Endometrium (tissue), 2 donors: Measurements from ENCODE around the gene SLC24A1.
"Not testable (repeated sequence)": the region's sequence is repeated elsewhere in the genome, so short reads cannot be mapped to it uniquely, and the experiment has no call there.

ENCODE experiments used
- FAIRE-seq: peaks from 2 replicates; lab custom pipeline; 2012; peaks lifted over from hg19 to GRCh38; lab: Jason Lieb, UNC
- donor health status: control.
- donor health status: control.

SLC24A1 gene

DNA sequence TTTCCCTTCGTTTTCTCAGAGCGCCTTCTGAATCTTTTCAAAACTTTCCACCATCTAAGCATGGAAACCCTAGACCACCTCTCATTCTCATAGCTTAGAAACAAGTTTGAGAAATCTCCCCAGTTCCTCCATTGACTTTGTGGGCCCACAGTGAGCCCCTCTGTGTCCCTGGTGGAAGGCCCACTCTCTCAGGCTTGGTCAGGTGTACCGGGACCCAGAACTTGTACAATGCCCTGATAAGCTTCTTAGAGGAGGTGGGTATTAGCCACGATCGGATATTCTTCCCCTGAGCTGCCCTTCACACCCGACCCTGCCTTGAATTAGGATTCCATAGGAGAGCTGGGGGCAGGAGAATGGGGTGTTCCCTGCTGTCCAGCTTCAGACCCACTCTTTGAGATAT lies at the start of gene SLC24A1:
SLC24A1 (plus strand) TSS at position 301 of the 400 bp plus-strand sequence. CDS start 2,143 bp downstream, outside the sequence.
- FAIRE-seq: no peak

DNA sequence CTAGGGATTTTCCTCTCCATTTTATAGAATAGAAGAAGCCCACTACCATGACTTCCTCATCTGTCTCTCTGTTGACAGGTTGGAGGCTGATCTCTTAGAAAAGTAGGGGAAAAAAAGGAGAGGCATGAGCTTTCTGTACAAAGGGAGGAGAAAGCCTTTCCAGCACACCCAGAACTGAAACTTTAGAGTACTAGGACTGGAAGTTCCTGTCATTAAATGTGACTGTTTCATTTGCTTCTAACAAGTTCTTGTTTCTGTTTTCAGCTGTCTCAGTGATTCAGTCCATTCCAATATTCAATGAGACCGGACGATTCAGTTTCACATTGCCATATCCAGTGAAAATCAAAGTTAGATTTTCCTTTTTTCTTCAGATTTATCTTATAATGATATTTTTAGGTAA lies 49.8 kb upstream of the SLC24A1 start:
- no peak for FAIRE-seq

DNA sequence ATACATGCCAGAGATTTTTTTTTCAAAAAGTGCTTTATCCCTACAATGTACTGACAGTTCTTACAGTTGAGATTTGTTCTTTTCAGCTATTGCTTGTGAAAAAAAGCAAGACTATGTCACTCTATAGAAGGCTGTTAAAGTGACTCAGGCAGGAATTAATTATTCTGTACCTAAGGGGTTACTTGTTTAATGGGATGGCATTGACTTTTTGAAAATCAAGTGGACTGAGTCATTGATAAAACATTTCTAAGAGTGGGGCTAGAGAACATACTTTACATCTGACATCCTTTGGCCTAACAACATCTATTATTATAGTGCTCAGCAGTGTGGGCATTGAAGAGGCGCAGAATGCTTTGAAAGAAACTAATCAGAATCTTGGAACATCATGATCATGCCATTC lies 45.1 kb upstream of the SLC24A1 start:
- FAIRE-seq: no peak

DNA sequence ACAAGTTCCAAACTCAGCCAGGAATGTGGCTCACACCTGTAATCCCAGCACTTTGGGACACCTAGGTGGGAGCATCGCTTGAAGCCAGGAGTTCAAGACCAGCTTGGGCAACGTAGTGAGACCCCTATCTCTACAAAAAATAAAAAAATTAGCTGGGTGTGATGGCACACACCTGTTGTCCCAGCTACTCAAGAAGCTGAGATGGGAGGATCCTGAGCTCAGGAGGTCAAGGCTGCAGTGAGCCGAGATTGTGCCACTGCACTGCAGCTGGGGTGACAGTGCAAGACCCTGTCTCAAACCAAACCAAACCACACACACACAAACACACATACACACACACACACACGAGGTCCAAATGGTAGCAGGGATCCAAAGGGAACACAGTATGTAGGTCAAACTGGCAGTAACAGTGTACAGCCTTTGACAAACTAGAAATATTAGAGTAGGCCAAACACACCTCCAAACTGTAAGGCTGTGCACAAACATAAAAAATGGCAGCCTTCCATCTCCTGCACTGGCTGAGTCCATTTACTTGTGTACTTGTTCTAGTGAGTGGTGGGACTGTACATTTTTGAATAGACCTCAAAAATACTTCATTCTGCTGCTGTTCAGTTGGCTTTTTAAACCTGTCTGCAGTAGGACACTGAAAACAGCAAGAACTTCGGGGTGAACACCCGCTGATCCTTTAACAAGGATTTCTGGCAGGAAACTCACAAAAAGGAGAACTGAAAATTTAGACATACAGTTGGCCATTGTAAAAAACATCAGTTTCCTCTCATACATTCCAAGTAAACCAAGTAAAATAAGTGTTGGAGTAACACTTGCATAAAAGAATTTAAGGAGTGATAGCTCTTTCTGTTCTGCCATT lies 44.4 kb upstream of the SLC24A1 start:
- no peak for FAIRE-seq

DNA sequence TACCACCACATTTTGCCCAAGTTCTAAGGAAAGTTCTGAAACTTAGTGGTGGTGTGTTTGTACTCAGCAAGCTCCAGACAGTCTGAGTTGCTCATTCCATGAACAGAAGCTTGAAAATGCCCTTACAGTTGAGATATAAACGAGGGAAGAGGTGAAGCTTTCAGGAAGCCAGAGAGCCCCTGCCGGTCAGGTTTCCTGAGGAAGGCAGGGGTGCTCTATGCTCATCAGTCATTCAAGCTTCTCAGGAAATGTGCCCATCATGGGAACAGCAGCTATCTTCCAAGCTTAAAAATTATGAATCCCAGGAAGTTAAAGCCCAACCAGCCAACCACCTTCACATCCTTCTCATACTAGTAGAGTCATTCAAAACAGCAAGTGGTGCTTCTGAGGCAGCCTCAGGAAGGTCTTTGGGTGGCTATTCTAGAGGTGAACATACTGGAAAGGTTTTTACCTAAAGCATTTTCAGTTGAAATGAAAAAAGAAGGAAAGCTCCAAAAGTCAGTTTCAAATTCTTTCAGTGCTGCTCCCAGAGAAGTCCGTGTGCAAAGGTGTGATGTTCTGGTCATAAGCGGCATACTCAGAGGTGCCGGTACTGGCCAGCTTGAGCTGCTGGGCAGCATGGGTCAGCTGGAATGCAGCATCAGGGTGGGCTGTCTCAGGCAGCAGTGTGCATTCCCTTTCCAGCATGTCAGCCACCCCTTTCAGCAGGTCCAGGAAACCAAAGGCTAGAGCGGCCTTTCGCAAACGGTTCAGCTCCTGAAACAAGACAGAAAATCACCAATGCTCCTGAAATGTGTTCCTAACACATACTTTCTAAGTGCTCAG lies 42.6 kb upstream of the SLC24A1 start:
- FAIRE-seq: no peak

DNA sequence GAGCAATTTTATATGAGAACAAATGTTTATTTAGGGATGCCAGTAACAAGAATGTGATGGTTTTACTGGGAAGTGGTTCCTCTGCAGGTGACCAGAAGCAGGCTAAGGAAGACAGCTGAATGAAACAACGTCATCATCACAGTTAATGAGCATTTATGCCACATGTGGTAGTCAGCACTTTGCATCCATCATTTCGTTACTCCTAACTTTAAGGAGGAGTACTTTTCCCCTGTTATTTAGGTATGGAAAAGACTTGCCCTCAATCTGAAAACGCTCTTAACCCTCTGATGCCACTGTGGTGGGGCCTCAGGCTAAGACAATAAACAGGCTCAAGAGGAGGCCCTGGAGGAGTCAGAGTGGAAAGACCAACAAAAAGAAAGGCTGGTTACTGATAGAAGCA lies 42.0 kb upstream of the SLC24A1 start:
- FAIRE-seq: no peak

DNA sequence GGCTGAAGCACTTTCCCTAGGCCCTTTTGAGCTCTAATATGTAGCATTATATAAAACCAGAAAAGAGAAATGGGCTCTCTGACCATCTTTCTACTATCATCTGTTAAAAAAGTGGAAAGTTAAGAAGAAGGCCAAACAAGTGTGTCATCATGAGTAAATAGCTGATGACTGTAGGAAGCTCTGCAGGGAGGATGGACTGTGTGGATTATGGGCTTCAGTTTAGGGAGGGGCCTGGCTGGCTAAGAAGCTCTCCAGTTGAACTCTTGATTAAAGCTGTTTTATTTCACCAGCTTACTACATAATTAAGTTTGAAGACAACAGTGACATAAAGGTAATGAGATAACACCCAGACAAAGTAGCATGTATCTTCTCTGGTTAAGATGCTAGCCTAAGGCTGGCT lies 41.5 kb upstream of the SLC24A1 start:
- no peak for FAIRE-seq

DNA sequence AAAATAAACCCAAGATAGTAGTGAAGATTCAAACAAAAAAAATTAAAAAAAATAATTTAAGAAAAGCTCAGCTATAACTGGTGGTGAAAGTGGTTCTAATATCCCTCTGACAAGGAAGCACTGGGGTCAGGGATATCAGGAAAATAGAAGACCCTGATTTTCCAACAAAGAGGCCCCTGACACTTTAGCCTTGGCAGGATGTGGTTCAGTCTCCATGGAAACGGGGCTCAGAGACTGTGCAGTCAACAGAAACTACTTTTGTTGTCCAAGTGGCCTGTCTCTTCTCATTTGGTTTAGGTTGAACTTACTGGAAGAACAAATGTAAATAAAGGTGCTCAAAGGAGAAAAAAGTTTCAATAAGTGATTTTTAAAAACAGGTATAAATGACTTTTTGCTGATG lies 38.0 kb upstream of the SLC24A1 start:
- FAIRE-seq: no peak

DNA sequence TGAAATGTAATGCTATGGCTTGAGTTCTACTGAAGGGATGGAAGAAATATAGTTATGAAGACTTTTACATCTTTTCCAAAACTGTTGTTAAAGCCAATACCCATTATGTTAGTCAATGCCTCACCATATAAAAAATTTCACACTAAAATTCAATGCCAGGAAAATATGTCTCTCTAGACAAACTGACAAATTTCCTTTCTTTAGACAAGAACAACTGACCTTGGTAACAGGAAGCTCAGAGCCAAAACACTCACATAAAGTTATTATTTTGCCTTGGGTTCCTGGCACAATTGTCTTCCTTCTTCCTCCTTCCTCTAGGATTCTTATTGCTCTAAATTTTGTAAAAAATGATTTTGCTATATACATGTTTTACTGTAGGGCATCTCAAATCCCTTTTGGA lies 37.5 kb upstream of the SLC24A1 start:
- no peak for FAIRE-seq

DNA sequence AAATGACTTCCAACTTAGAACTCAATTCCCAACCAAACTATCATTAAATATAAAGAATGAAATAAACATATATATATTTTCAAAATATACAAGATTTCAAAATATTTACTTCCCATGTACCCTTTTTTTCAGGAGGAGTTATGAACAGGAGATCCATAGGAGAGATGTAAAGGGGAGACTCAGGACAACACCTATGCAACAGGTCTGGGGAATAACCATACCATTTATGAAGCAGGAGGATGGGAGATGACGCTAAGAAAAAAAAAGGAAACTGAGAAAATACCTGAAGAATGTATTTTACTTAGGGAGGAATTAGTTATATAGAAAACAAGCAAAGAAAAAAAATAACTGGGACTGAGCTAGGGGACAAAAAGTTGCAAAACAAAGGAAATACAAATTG lies 34.6 kb upstream of the SLC24A1 start:
- no peak for FAIRE-seq

DNA sequence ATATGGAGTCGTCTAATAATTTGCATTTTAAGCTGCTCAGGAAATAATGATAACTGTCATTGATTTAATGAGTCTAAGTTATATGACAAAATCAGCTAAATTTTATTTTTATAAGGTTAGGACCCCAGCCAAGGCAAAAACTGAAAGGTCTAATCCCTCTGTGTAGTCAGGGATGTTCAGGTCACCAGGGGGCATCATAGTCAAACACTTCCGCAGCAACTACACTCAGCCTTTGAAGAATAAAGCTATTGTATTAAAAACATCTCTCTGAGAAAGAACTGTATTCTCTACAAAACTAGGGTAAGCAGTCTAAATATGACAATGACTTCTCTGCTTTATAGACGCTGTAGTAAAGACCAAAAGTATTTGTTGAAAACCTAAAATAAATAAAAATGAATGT lies 25.8 kb upstream of the SLC24A1 start:
- peak; percentile 60 for FAIRE-seq

DNA sequence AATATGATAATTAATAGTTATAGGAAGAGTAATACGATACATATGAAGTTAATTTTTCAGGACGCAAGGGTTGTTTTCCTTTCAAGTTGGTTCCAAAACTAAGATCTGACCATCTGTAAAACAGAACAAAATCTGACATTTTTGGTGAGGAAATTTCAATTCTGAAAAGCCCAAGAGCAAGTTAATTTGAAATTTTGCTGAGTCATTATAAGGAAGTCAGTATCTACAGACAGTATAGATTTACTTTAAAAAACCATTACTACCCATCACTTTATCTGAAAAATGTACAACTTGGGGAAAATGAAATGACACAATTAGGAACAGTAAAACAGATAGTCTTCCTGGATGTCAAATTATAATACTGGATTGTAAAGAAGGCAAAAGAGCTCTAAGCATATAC lies 23.3 kb upstream of the SLC24A1 start:
- no peak for FAIRE-seq

DNA sequence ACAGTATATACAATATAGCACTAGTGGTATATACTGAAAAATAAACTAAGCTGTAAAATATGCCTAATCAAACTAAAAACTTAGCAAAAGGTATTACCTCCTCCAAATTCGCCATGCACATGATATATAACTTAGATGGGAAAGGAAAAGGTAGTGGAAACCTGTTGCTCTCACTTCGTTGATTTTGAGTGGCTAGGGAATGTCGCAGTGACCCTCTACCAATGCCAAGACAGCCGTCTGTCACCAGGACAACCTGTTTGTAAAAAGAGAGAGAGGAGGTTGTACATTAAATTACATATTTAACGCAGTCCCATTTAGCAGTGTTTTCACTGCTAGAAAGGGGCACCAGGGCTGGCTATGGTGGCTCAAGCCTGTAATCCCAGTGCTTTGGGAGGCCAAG lies 22.1 kb upstream of the SLC24A1 start:
- no peak for FAIRE-seq

DNA sequence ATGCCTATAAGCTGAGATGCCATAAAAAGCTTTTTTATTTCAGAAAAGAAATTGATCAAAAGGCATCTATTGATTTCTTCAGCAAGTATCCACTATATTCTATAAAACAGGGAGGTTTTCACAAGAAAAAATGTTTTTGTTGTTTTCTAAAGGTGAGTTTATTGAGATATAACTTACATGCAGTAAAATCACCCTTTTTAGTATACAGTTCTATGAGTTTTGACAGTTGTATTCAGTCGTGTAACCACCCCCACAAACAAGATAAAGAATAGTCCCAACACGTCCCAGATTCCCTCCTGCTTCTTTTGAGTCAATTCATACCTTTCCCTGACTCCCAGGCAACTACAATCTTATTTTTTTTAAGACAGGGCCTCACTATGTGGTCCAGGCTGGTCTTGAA lies 18.6 kb upstream of the SLC24A1 start:
- FAIRE-seq: no peak

DNA sequence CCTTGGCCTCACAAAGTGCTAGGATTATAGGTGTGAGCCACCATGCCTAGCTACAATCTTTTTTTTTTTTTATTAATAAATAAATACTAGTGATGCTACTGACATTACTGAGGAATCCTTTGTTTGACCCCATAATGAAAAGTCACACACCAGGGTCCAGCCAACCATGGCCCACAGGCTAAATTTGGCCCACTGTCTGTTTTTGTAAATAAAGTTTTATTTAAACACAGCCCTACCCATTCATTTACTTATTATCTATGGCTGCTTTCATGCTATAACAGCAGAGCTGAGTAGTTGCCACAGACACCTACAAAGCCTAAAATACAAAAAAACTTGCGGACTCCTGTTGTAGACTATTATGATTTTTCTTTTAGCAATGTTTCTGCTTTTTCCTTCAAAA lies 18.2 kb upstream of the SLC24A1 start:
- FAIRE-seq: no peak

DNA sequence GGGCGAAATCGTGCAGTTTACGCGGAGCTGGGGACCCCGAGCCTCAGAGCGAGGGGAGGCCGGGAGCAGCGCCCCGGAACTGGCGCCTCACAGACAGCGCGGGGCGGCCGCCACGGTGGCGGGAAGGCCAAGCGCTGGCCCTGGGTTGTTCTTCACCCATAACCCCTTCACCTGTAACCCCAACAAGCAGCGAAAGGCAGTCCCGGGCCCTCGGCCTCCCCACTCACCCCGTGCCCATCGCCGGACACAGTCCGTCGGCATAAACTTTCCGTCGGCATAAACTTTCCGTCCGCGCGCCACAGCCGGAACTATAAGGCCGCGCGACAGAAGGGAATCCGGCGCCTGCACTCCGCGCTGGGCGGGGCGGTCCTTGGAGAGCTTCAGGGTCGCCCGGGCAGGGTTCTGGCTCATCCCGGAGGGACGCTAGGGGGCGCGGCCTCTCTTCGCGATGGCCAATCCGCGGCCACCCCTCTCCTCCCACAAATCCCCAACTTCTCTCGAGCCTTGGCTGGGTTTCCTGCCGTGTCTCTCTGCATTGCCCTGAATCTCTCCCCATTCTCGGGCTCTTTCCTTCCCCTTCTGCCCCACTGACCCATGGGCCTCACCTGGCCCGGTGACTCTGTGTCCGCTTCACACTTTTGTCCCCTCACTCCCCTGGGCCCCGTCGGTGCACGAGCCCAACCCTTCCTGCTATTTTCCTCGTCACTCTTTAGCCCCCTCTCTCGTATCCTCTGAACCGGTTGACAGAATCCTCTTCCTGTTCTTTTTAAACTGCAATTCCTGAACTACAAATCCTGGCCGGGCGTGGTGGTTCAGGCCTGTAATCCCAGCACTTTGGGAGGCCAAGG lies 10.6 kb upstream of the SLC24A1 start, which contains the start of gene INTS14:
INTS14 (minus strand) TSS at position 261 of the 848 bp plus-strand sequence. CDS start 3,751 bp downstream, outside the sequence.
- peak; percentile 93 for FAIRE-seq

DNA sequence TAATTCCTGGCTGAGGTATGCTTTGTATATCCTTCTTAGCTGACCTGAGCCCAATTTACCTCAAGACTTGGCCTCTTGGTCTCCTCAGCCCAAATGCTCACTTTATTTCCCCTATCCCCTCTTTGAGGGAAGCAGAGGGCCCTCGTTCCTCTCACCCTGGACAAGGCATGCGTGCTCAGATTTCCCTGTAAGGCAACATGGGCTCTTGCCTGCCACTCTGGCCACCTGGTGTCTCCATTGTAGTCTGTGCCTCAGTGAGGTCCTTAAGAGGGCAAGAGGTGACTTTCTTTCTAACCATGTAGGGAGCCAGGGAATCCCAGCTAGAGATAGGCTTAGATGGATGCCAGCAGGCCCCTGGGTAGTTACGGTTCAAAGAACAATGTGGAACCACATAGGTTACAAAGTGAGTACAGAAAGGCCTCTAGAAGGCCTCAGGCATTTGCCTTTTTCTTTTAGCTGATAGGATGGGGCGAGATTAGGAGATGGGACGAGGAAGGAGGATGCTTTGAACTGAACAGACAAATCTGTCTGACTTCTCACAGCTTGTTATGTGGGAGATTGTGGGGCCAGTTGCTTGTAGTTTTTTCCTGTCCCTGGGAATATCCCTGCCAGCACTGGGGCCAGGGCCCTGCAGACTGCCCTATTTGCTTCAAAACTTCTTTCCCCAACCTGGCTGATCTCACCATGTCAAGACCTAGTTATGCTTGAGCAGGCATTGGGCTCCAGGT lies 9.7 kb upstream of the SLC24A1 start:
- no peak for FAIRE-seq

DNA sequence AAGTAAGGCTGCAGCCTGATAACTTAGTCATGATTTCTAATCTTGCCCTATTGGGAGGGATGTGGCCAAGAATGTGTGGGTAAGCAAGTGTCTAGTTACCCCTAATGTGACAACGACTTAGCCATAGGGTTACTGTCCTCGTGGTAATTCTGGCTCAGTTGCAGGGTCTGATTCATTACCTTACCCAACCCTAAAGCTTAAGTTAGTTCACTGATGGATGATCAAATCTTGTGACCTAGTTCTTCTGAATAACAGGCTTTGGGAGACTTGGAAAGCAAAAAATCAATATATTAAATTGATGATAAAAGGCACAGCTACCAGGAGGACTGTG lies 9.2 kb upstream of the SLC24A1 start:
- FAIRE-seq: no peak

DNA sequence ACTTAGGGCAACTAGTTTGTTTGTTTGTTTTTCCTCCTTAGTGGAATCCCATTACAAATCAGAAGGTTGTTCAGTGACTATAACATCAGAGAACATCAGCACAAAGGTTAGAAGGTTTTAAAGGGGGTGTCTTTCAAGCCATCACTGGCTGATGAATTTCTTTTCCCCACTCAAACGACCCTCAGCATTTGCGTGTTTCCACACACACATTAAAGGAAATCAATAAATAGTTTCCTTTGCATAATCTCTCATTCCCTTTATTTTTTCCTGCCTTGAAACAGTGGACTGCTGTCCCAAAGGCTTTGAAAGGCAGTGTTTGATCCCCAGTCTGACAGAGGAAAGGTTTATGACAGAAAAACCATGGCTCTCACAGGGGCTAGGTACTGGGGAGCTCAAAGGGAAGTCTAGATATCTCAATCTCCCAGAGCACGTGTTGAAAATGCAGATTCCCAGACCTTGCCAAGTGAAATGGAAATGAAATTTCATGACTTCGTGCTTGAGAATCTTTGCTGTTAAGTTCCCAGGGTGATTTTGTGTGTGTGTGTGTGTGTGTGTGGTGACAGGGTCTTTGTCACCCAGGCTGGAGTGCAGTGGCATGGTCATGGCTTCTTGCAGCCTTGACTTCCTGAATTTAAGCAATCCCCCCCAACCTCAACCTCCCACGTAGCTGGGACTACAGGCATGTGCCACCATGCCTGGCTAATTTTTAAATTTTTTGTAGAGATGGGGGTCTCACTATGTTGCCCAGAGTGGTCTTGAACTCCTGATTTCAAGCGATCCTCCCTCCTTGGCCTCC lies 8.6 kb upstream of the SLC24A1 start:
- FAIRE-seq: no peak

DNA sequence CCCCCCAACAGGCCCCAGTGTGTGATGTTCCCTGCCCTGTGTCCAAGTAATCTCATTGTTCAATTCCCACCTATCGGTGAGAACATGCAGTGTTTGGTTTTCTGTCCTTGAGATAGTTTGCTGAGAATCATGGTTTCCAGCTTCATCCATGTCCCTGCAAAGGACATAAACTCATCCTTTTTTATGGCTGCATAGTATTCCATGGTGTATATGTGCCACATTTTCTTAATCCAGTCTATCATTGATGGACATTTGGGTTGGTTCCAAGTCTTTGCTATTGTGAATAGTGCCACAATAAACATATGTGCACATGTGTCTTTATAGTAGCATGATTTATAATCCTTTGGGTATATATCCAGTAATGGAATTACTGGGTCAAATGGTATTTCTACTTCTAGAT lies 5.9 kb upstream of the SLC24A1 start:
- not testable (repeated sequence) for FAIRE-seq

DNA sequence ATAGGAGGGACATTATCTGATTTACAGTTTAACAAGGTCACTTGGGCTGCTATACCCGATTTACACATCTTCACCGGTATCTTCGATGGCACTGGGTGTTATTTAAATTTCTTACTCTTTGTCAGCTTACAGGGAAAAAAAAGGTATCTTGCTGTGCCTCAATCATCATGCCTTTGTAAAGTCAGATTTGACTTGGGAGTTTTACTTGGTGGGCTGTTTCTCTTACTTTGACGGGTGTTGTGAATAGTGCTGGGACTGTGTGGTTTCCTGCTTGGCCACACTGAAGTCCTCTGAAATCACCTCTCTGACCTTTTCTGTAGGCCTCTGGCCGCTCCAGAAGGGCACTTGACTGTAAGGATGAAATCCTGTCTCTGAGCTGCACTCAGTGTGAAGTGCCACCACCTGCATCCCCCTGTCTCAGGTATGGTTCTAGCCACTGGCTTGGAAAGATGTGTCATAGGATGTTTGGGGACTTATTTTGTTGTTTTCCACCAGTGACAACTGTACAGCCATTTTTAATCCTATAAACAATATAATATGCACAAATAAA lies 3.1 kb upstream of the SLC24A1 start:
- FAIRE-seq: no peak
